Stromal cell of bone marrow (primary cell): ENCODE data around the gene STPG2.

Experiments
- DNase-seq: peaks from one replicate; pipeline ENCODE4 v3.0.0-alpha.2; 2012; ENCODE audit warnings: low read depth

The STPG2 gene

DNA sequence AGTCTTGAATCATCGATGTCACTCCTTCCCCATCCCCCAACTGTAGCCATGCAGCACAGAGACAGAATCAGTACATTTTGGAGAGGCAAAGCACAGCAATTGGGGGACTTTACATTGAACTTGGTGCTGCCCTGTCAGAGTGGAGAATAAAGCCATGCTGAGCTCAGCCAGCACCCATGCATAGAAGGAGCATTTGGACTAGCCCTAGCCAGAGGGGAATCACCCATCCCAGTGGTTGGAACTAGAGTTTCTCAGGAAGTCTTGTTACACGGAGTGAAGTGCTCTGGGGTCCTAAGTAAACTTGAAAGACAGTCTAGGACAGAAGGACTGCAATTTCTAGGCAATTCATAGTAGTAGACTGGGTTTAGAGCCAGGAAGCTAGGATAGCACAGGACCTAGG, 49.6 kb downstream of the STPG2 start:
- no peak for DNase-seq

GRCh38 chr4:98092833-98093439, 50.3 kb downstream of the STPG2 start:
- DNase-seq: no peak

- DNase-seq: no peak
These were observed 61.3 kb downstream of the STPG2 start for GRCh38 chr4:98081936-98082335.

DNA sequence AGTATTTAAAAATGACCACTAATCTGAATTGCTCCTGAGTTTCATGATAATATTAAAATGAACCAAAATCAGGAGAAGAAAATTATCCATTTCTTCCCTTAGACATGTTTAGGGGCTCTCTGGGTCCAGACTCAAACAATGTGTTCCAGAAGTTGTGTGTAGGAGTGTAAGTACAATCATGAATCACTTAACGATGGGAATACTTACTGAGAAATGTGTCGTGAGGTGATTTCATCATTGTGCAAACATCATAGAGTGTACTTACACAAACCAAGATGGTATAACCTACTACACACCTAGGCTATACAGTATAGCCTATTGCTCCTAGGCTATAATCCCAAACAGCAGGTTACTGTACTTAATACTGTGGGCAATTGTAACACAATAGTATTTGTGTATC, 74.8 kb downstream of the STPG2 start:
- no peak for DNase-seq

DNA sequence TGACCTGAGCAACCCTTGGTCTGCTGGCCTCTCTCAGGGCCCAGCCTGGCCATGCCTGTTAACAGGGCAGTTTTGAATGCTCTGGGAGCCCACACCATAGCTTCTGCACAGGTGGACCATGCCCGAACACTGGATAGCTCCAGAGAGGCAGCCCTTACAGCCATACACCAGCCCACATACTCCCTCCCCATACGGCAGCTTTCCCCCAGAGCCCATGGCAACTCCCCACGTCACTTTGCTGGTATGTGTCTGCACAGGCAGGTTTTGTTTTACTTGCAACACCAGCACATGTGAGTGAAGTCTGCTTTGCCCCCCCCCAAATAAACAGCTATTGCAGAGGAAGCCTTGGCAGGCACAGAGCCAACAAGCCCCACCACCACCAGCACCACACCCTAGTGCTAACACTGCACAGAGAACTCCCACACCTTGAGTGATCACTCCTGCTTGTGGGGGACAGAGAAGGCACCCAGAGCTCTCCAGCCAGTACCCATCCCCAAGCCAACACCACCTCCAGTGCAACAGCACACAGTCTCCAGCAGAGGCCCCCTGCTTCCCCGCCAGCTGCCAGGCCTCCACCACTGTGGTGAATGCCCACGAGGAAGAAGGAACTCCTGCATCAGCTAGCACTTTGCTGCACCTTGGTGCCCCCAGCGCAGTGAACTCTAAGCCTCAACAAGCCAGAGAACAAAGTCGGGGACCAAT, 87.3 kb downstream of the STPG2 start:
- no peak for DNase-seq

- DNase-seq: no peak
These were observed 96.6 kb downstream of the STPG2 start for GRCh38 chr4:98046665-98047064.

- DNase-seq: no peak
These were observed 113.2 kb downstream of the STPG2 start for GRCh38 chr4:98030059-98030458.

DNA sequence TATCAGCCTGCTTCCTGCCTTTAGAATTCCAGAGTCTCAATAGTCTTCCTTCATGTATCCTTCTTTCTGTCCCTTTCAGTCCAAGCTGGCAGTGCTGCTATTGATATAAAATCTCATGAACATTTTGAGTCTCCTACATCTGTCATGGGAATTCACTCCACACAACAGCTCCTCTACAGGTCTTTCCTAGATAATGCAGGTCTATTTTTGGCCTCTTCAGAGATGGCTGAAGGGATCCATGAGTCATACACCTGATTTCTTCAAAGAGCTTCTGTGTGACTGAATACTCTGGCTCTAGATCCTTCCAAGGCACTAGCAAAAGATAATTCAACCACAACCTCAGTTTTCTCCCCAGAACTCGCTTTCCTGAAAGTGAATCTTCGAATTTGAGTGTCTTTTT, 115.4 kb downstream of the STPG2 start:
- no peak for DNase-seq

DNA sequence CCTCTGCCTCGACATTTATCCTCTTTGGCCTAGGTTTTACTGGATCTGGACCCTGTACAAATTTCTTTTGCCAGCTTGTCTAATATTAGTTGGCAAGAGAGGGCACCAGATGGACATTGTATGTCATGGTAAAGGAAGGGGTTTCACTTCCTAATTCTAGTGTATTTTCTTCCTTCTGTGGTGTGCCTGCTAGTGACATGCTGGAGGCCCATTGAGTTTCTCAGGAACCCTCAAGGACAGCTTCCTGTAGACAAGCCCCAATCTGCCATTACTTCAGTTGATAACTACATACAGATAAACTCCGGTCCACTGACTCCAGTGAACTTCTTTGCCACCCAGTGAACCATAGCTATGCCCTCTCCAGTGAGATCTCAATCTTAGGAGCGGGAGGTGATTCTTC, 116.9 kb downstream of the STPG2 start:
- no peak for DNase-seq

DNA sequence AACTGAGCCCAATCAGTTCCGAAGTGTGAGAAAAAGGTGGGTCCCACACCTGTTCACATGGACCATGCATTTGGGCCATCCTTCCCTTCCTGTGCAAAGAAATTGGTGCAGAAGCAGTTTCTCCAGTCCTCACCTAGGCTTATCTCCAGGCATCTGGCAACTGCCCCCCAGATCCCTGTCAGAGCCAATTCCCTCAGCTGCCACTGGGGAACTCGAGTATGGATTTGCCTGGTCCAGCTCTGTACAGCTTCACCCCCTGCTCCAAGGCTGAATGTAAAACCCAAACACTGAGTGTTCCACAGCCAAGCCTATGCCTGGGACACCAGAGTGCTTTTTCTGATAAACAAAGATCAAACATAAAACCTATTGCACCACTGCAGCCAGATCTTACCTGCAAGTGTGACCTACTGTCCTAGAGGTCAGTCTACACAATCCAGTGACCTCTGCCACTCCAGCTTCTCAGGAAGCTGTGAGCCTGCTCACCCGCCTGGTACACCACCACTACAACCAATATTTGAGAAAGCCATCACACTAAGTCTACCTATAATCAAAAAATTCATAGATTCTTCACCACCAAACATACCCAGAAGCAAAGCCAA, 136.4 kb downstream of the STPG2 start:
- DNase-seq: no peak

DNA sequence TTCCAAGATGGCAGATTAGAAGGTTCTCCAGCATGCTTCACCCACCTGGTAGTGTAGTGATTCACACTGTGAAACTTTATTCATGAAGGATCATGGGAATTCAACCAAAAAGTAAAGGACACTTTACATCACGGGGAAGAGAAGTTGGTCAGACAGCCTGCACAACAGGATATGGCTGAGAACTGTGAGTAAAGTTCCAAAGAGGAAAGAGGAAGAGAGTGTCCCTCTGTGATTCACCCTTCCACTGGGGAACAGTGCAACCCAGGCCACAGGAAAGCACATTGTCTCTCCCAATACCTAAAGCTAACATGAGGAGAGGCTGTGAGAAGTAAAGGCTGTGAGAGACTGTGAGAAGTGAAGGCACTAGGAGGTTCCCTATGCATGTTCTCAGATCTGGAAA, 137.2 kb downstream of the STPG2 start:
- DNase-seq: no peak

- no peak for DNase-seq
These were observed 142.3 kb downstream of the STPG2 start for GRCh38 chr4:98000940-98001339.

DNA sequence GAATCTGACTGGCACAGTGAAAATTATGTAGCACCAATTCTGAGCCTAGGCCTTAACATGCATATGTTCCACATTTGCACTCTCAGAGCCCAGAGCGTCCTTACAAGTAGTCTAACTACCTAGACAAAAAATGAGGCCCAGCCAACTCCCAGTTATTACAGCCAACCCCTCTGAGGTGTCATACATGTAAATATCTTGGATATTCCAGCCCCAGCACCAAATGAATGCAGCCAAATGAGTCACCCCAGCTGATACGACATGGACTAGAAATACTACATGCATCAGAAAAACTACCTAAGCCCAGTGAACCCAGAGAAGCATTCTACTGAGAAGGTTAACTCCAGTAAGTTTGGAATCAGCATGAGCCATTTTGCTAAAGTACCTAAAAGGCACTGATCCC, 145.1 kb downstream of the STPG2 start:
- DNase-seq: no peak

DNA sequence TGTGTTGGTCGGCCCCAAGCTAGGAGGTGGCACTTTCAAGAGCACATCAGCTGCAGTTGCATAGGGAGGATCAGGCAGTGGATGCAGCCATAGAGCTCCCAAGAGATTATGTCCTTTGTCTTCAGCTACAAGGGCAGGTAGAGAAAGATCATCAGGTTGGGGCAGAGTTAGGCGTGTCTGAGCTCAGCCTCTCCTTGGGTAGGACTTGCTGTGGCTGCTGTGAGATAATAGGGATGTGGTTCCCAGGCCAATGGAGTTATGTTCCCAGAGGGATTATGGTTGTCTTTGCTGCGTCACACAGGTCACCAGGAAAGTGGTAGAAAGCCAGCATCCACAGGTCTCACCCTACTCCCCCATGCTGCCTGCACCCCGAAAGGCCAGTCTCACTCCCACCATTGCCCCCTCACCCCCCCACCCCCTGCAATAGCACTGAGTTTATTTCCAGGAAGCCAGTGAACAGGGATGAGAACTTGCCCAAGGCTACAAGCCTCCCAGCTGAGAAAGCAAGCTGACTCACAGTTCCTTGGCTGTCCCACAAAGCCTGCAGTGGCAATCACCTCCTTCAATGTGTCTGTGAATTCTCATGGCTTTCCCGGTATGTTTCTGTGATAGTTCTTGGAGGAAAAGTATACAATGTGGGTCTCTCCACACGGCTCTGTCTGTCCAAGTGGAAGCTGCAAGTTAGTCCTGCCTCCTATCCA, 148.4 kb downstream of the STPG2 start:
- no peak for DNase-seq

GRCh38 chr4:97990409-97990808, 152.9 kb downstream of the STPG2 start:
- no peak for DNase-seq

GRCh38 chr4:97987019-97987648, 156.1 kb downstream of the STPG2 start:
- DNase-seq: peak; percentile 4

GRCh38 chr4:97984545-97985131, 158.6 kb downstream of the STPG2 start:
- DNase-seq: no peak

DNA sequence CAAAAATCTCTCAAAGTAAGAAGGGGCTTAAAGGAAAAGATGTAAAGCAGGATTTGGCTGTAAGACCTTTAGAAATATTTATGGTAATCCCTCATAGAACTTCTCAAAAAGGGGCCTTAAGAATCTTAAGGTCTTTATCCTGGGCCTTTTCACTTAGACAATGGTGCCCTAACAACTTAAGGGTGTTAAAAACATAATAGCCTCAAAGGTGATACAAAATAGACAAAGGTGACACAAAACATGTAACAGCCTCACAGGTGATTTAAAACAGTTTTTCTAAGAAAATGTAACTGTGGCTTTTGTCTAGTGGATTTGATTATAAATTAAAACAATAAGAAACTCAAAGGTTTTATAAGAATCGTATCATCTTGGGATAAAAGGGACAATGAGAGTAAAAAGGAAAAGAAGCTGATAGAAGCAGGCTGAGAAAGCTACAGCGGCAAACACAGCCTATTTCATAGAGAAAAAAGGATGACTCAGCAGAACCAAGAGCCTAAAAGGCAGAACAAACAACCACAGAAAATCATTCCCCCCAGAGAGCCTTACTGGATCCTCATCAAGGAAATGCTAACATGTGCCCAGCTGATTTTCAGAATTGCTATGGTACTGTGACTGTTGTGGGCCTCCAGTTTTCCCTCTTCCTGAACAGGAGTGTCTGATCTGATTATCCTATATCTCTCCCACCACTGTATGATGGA, 164.3 kb downstream of the STPG2 start:
- no peak for DNase-seq

DNA sequence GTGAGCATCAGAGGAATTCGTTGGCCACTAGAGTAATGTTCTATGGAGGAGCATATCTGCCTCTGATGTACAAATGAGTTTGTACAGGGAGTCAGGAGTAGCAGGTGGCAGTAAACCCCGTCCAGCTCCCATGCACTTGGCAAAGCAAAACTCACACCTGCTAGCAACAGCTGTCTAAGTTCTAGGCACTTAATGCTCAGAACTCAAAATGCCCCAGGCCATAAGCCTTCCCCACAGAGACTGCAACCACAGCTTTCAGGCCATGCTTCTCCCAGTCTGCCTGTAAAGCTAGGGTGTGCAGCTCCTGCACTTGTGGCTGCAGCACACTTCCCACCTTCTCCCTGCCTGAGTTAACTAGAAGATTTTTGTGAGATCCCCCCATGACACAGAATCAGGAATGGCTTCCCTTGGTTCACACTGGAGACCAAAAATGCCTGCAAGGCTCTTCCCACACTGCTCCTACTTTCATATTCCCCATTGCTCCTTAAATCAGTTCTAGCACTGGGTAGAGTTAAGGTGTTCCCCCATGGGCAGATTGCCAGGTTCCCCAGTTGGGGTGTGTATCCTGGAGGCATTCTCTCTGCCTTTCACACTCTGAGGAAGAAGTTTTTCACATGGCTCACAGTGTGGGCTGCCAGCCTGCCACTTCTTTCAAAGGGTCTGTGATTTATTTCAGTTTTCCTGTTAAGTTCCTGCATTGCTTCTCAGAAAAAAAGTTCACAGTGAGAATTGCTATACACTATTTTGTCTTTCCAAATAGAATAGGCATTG, 189.9 kb downstream of the STPG2 start:
- DNase-seq: no peak

DNA sequence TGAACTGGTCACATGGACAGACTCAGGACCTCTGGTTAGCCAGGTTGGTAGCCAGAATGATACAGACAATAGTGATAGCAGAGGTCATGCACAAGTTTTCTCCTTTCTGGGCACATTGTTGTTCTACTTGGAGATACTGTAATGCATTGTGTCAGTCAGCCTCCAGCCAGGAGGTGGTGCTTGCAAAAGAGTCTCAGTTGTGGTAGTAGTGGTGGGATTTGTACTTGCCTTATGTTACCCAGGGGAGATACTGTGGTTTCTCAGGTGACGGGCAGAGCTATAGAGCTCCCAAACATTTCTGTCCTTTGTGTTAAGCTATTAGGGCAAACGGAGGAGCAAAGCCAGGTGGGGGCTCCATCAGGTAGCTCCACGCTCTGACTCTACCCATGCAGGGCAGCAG, 190.5 kb downstream of the STPG2 start:
- DNase-seq: no peak

GRCh38 chr4:97950836-97951235, 192.4 kb downstream of the STPG2 start:
- DNase-seq: no peak
